ENCODE data around the gene RIN3. TPM values are rescaled to one million over a fixed set of nuclear protein-coding genes. Genes with fewer than 3 reads are reported as not detected.

The RIN3 gene
- total and polyA plus RNA-seq, 4 donors, result 5.0 to 15.6 (median 9.0) TPM

DNA sequence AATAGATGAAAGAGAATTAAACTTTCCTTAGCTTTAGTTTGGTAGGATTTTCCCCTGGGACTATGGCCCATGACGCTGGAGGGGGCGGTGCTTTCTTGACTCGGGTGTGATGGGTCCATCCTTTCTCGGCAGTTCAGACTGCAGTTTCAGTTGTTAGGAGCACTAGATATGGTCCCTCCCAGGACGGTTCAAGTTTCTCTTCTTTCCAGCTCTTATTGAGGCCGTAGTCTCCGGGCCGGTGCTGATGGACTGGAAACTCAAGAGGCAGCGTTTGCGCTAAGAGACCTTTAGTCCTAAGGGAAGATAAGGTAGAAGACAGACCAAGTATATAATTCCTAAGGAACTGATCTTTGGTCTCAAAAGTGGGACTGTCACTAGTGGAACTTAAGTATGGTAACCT lies 111.2 kb downstream of the RIN3 start (continued):
- TF ChIP-seq, protein P1, sequence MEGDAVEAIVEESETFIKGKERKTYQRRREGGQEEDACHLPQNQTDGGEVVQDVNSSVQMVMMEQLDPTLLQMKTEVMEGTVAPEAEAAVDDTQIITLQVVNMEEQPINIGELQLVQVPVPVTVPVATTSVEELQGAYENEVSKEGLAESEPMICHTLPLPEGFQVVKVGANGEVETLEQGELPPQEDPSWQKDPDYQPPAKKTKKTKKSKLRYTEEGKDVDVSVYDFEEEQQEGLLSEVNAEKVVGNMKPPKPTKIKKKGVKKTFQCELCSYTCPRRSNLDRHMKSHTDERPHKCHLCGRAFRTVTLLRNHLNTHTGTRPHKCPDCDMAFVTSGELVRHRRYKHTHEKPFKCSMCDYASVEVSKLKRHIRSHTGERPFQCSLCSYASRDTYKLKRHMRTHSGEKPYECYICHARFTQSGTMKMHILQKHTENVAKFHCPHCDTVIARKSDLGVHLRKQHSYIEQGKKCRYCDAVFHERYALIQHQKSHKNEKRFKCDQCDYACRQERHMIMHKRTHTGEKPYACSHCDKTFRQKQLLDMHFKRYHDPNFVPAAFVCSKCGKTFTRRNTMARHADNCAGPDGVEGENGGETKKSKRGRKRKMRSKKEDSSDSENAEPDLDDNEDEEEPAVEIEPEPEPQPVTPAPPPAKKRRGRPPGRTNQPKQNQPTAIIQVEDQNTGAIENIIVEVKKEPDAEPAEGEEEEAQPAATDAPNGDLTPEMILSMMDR (IDR thresholded peaks at IDR 0.05; ENCODE audit: low read depth, low read length, missing input control), result no peak
- TF ChIP-seq HNF4G (IDR thresholded peaks at IDR 0.05) (no peak), RAD21 (IDR thresholded peaks at IDR 0.05) (no peak), FOXA1 (IDR thresholded peaks at IDR 0.05) (no peak), EGR1 (IDR thresholded peaks at IDR 0.05; ENCODE audit: low read depth in 2 of 2) (no peak), NR2F2 (IDR thresholded peaks at IDR 0.05) (no peak)
- TF ChIP-seq, protein P2, sequence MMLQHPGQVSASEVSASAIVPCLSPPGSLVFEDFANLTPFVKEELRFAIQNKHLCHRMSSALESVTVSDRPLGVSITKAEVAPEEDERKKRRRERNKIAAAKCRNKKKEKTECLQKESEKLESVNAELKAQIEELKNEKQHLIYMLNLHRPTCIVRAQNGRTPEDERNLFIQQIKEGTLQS (IDR thresholded peaks at IDR 0.05), result no peak

DNA sequence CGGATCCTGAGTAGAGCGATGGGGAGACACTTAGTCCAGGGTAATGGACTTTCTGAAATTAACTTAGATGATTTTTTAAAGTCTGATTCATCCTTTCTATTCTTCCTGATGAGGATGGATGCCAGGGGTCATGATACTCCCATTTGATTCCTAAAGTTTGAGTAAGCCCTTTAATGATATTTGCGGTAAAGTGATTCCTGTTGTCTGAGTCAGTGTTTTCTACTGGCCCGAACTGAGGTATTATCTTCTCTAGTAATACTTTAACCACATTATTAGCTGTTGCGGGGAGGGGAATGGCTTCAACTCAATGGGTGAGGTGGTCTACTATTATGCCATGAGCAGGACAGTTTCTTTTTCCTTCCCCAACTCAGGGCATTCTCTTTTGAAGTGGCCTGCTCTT lies 111.6 kb downstream of the RIN3 start:
- Histone ChIP-seq H3K27me3 (ENCODE audit: control insufficient read depth in 4 of 4, insufficient read depth in 4 of 4, low read length in 3 of 4) (no peaks in the 10 kb centered on the region), H3K4me1 (ENCODE audit: control insufficient read depth in 4 of 4, insufficient read depth in 4 of 4, low read length in 3 of 4) (no peaks in the 10 kb centered on the region), H3K9me3 (ENCODE audit: control insufficient read depth in 4 of 4, low read length in 3 of 4) (peaks cover 4 to 14% (median 7%) of the 10 kb centered on the region in 4 donors), H3K36me3 (ENCODE audit: control insufficient read depth in 4 of 4, insufficient read depth in 3 of 4, low read depth in 1 of 4, low read length in 3 of 4) (peaks cover 0 to 11% (median 8%) of the 10 kb centered on the region in 4 donors), H3K4me3 (ENCODE audit: low read depth in 1 of 3, low read length in 3 of 3) (no peak overlapping the region), H3K9ac (ENCODE audit: low read depth in 1 of 2, low read length in 2 of 2) (no peak overlapping the region), H3K27ac (ENCODE audit: low read depth in 1 of 2, low read length in 2 of 2) (no peak overlapping the region)
- TF ChIP-seq TAF1 (conservative IDR thresholded peaks at IDR 0.05), result no peak
- TF ChIP-seq, protein P3, sequence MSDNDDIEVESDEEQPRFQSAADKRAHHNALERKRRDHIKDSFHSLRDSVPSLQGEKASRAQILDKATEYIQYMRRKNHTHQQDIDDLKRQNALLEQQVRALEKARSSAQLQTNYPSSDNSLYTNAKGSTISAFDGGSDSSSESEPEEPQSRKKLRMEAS (IDR thresholded peaks at IDR 0.05), result no peak
- no peak for TF ChIP-seq JUND (IDR thresholded peaks at IDR 0.05)
- no peak for TF ChIP-seq HNF4G (IDR thresholded peaks at IDR 0.05)
- no peak for TF ChIP-seq FOXA2 (IDR thresholded peaks at IDR 0.05)
- no peak for TF ChIP-seq RAD21 (IDR thresholded peaks at IDR 0.05)
- TF ChIP-seq GABPA (IDR thresholded peaks at IDR 0.05 in 1 of 2, conservative IDR thresholded peaks at IDR 0.05 in 1 of 2), result no peak
- TF ChIP-seq YY1 (IDR thresholded peaks at IDR 0.05), result no peak
- TF ChIP-seq, protein P4, sequence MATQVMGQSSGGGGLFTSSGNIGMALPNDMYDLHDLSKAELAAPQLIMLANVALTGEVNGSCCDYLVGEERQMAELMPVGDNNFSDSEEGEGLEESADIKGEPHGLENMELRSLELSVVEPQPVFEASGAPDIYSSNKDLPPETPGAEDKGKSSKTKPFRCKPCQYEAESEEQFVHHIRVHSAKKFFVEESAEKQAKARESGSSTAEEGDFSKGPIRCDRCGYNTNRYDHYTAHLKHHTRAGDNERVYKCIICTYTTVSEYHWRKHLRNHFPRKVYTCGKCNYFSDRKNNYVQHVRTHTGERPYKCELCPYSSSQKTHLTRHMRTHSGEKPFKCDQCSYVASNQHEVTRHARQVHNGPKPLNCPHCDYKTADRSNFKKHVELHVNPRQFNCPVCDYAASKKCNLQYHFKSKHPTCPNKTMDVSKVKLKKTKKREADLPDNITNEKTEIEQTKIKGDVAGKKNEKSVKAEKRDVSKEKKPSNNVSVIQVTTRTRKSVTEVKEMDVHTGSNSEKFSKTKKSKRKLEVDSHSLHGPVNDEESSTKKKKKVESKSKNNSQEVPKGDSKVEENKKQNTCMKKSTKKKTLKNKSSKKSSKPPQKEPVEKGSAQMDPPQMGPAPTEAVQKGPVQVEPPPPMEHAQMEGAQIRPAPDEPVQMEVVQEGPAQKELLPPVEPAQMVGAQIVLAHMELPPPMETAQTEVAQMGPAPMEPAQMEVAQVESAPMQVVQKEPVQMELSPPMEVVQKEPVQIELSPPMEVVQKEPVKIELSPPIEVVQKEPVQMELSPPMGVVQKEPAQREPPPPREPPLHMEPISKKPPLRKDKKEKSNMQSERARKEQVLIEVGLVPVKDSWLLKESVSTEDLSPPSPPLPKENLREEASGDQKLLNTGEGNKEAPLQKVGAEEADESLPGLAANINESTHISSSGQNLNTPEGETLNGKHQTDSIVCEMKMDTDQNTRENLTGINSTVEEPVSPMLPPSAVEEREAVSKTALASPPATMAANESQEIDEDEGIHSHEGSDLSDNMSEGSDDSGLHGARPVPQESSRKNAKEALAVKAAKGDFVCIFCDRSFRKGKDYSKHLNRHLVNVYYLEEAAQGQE (IDR thresholded peaks at IDR 0.05), result no peak
- TF ChIP-seq, protein P2 (IDR thresholded peaks at IDR 0.05), result no peak
- TF ChIP-seq FOXA1 (IDR thresholded peaks at IDR 0.05), result no peak
- no peak for TF ChIP-seq RXRA (IDR thresholded peaks at IDR 0.05)
- no peak for DNase-seq (ENCODE audit: low spot score)
- WGBS, result 85% methylated on average over 5 of the region's 5 CpGs

DNA sequence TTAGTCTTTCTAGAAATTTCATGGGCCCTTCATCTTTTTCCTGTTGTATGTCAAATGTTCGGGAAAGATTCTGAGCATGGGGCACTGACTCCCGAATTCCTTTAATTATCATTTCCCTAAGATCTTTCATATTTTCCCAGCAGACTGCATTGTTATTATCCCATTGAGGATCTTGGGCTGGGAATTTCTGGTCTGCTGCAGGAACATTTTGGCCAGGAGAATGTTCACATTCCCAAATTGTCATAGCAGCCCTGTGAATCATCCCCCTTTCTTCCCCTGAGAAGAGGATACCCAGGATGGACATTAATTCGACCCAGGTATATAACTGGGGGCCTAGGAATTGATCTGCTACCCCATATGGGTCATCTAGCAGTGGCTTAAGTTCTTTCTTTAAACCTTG lies 112.5 kb downstream of the RIN3 start:
- H3K4me1 ChIP-seq (ENCODE audit: control insufficient read depth in 4 of 4, insufficient read depth in 4 of 4, low read length in 3 of 4), result no peaks in the 10 kb centered on the region
- H3K9ac ChIP-seq (ENCODE audit: low read depth in 1 of 2, low read length in 2 of 2), result no peak overlapping the region
- TF ChIP-seq RAD21 (IDR thresholded peaks at IDR 0.05) (no peak), YY1 (IDR thresholded peaks at IDR 0.05) (no peak), SP1 (IDR thresholded peaks at IDR 0.05) (no peak), RXRA (IDR thresholded peaks at IDR 0.05) (no peak), FOXA1 (IDR thresholded peaks at IDR 0.05) (no peak), EGR1 (IDR thresholded peaks at IDR 0.05; ENCODE audit: low read depth in 2 of 2) (no peak), JUND (IDR thresholded peaks at IDR 0.05) (no peak)
- TF ChIP-seq, protein P2 (IDR thresholded peaks at IDR 0.05), result no peak
- TF ChIP-seq, protein P3 (IDR thresholded peaks at IDR 0.05), result no peak
- TF ChIP-seq, protein P5, sequence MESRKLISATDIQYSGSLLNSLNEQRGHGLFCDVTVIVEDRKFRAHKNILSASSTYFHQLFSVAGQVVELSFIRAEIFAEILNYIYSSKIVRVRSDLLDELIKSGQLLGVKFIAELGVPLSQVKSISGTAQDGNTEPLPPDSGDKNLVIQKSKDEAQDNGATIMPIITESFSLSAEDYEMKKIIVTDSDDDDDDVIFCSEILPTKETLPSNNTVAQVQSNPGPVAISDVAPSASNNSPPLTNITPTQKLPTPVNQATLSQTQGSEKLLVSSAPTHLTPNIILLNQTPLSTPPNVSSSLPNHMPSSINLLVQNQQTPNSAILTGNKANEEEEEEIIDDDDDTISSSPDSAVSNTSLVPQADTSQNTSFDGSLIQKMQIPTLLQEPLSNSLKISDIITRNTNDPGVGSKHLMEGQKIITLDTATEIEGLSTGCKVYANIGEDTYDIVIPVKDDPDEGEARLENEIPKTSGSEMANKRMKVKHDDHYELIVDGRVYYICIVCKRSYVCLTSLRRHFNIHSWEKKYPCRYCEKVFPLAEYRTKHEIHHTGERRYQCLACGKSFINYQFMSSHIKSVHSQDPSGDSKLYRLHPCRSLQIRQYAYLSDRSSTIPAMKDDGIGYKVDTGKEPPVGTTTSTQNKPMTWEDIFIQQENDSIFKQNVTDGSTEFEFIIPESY (IDR thresholded peaks at IDR 0.05), result no peak
- TF ChIP-seq, protein P4 (IDR thresholded peaks at IDR 0.05), result no peak
- no peak for DNase-seq (ENCODE audit: low spot score)
- peaks cover 4 to 14% (median 7%) of the 10 kb centered on the region in 4 donors for H3K9me3 ChIP-seq (ENCODE audit: control insufficient read depth in 4 of 4, low read length in 3 of 4)
- no peak overlapping the region for H3K4me3 ChIP-seq (ENCODE audit: low read depth in 1 of 3, low read length in 3 of 3)
- H3K27me3 ChIP-seq (ENCODE audit: control insufficient read depth in 4 of 4, insufficient read depth in 4 of 4, low read length in 3 of 4), result no peaks in the 10 kb centered on the region
- WGBS, result 93% methylated on average over 3 of the region's 3 CpGs
- H3K36me3 ChIP-seq (ENCODE audit: control insufficient read depth in 4 of 4, insufficient read depth in 3 of 4, low read depth in 1 of 4, low read length in 3 of 4), result peaks cover 0 to 11% (median 8%) of the 10 kb centered on the region in 4 donors
- H3K27ac ChIP-seq (ENCODE audit: low read depth in 1 of 2, low read length in 2 of 2), result no peak overlapping the region

Data from liver (tissue), 9 donors.